DMS153 treated with DMSO at 0.1 percent for 48 hours (cell line): Measurements from ENCODE around the gene LRP1B.

Source experiments
- DNase-seq: peaks from one replicate; lab custom pipeline; 2025; ENCODE audit not compliant: unreplicated experiment; lab: John Stamatoyannopoulos, UW

The LRP1B gene

DNA sequence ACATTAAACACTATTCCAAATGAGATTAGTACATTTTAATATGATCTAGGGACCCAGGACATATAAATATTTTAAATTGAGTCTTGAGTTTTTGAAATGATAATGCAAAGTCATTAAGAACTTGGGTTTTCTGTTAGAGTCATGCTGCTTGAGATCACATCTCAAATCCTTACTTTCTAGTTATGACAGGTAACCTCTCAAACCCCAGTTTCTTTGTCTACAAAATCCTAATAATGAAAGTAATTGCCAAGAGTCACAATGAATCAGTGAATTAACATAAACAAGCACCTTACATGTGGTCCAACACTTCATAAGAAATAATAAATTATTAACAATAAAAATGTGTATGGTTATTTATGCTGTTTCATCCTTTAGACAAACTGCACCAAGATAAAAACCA, 607.6 kb downstream of the LRP1B start:
- no peak for DNase-seq

DNA sequence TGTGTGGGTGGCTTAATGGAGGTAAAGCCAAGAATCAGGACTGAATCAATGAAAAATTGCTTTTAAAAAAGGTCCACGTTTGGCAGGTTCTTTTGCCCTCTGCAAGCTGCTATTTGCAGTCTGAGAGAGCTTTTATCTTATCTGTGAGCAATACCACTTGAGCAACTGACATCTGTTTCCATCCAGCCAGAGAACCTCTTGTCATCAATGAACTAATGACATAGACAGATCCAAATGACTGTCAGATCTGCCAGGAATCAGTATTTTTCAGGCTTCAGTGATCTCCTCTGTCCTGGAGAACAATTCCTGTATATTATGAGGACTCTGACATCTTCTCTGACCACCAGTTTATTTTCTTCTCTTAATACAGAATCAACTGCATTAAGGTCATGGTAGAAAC, 608.1 kb downstream of the LRP1B start:
- DNase-seq, result no peak

DNA sequence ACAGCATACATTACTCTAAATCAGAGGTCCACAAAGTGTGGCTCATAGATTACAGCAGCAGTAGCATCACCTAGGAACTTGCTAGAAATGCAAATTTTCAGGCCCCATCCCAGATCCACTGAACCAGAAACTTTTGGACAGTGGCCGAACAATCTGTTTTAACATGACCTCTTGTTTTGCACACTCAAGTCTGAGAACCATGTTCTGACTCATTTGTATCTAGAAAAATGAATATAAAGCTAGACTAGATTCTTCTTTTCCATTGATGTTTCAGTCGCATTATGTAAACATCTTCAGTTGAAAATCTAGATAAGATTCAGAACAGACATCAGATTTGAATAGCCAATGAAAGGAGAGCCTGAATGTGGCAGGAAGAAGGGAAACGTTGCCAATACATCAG, 608.8 kb downstream of the LRP1B start:
- no peak for DNase-seq

DNA sequence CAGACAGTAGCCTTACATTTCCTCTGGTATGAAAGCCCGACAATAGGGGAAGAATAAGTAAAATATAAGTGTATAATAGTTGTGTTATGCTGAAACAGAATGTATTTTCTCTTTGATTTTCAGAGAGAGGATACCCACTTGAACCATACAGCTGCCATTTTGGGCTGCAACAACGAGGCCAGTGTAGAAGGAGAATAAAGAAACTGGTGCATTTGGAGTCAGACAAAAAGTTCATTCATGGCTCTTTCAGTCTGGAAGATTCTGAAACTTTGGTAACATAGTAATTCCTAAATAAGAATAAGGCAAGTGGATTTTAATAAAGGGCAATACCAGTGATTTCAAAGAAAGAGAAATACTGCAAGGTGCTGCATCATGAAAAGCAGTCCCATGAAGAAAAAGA, 610.9 kb downstream of the LRP1B start:
- DNase-seq, result no peak

DNA sequence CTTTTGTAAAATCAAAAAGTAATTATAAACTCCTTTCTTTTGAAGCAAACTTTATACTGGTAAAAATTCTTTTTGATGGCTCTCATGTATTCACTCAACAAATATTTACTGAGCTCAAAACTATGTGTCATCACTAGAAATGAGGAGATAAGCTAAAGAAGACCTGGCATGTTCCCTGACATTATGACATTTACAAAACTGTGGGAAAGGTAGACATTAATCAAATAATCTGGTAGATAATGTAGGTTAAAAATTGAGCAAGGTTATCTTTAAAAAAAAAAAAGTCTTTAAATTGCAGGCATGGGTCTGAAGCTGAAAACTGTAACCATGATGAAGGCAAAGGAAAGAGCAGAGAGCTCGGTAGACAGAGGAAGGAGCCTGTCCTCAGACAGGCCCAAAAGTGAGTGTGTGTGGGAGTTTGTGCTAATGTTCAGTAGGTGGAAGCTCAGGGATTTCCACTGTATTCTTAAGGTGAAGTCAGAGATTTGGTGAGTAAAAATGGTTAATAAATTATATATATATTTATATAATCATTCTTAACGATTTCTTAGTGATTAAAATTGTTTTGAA, 612.9 kb downstream of the LRP1B start:
- no peak for DNase-seq

DNA sequence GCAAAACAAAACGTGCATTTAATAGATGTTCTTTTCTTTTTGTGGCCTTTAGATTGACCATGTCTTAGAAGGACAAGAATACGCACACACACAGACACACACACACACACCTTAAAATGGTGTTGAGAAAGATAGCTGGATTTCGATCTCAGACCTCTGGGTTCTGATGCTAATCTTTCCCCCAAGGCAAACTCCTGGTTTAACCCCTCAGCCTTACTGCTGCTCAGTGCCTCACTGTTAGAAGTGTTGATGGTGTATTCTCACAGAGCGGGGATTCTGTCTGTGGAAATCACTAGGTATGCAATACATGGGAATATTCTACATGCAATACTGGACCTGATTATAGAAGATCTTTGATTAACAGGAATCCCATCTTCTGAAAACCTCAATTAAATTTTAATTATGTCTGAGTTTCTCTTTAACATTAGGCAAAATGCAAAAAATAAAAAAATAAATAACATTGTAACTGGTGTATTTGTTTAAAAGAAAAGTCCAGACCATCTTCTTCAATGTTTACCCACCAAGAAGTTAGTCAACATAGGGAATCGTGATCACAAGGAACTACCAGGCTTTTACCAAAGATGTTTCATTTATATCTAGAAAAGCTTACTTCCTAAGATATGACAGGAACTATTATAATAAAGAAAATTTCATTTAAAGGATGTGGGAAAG, 613.5 kb downstream of the LRP1B start:
- DNase-seq, result no peak

DNA sequence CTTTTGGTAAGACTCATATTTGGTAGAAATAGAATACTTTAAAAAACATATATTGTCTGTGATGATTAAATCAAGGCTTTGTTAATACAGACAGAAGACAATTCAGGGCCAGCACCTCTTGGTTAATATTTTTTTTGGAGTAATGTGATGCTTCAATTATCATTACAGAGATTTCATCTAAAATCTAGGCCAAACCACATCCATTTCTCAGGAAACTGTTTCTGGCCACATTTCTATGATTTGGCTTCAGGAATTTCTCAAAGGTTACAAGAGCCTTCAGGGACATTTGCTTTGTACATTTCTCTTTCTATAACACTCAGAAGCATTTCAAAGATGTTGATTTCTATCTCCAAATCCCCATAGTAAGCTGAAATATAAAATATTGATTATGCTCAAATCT, 614.9 kb downstream of the LRP1B start:
- no peak for DNase-seq

DNA sequence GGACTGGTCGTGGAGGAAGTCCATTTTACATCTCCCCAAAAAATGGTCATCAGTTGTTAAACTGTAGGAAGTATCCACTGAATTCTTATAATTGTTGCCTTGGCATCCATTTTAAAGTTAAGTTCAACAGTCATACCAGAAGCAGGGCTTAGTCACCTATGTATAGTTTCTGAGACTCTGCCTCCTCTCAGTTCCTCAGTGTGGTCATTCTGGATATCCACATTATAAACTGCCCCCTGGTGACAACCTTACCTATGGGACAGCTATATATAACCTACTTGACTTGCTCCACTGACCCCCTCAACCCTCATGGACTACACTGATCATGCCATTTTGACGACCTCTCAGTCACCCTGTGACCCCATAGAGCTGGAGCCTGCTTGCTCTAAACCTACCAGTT, 617.0 kb downstream of the LRP1B start:
- no peak for DNase-seq

DNA sequence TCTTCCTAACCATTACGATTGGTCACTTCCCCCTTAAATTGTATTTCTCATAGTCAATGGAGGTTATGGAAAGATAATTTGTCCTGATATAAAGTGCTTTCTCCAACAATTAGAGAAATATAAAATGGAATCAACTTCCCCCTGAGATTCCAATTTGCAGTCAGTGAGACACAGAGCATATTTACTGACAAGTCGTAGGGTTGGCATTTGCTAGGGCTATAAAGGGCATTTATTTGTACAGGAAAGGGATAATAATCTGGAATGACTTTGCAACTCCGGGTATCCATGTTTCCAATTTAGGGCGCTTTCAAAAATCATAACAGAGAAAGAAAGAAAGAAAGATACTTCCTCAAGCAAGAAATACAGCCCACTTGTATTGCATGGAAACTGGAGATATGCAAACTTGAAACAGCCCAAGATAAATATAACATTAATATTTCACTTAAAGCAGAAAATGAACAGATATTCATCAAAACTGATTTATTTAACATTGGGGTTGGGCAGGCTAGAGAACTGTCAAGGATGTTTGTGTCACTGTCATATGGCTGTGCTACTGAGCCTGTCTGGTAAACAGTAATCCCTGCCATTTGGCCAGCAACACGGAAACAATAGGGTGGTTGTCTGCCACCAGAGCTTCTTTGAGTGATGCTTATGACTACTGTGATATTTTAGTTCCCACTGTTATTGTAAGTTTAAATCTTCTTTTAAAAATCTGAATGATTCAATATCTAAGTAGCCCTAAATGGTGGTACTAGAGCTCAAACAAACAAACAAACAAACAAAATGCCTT, 621.8 kb downstream of the LRP1B start:
- DNase-seq, result no peak

DNA sequence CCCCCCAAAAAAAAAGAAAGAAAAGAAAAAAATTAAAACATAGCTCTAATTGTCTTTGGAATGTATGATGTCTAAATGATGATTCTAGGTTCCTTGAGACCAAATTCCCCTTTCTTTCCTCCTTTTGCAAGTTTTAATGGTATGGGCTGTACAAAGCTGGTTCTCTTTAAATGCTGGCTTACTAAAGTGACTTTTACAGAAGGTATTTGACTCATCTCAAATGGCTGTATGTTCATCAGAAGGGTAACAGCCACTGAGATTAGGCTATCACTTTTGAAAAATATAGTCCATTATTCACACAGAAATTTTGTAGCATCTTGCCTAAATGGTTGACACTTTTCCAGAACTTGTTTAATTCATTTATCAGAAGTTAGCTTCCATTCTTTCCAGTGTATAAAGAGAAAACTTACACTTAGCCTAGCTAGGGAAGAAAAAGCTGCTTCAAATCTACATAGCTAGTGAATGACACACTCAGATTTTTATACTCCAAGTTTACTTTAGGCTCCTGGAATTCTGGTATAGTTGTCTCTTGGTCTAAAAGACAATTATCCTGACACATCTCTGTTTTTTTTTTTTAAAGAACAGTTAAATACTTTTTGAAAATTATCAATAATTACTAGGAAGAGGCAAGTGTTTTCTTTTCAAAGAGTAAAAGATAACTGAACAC, 622.6 kb downstream of the LRP1B start:
- no peak for DNase-seq

DNA sequence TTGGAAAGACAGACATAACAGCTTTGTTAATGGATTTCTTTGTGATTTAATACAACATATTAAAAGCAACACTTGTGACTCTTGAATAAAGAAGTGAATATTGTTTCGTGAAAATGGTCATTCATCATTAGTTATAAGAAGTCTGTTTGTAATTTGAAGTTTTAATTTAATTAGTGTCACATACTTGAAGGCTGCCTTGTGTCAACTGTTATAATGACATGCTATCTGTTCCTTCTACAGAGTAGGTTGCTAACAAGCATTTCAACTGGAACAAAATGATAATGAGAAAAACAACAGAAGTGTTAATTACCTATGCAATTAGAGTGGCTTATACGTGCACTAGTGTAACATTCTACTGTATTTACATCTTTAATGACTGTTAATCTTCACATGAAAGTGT, 624.7 kb downstream of the LRP1B start:
- DNase-seq, result no peak

DNA sequence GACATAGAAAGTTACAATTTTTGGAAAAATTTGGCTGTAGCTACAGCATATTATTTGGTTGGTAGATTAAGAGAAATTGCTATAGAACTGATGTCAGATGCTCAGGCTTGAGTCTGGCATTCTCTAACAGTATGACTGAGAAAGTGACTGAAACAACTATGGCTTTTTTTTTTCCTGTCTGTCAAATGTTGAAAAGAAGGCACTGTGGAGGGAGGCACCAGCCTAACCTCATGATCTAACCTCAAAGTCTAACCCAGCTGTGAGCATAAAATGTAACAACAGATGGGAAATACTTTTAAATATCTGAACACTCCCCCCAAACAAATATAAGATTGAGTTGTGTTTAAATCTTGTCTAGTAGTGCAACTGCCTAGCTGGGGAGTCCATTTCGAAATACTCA, 629.1 kb downstream of the LRP1B start:
- no peak for DNase-seq

DNA sequence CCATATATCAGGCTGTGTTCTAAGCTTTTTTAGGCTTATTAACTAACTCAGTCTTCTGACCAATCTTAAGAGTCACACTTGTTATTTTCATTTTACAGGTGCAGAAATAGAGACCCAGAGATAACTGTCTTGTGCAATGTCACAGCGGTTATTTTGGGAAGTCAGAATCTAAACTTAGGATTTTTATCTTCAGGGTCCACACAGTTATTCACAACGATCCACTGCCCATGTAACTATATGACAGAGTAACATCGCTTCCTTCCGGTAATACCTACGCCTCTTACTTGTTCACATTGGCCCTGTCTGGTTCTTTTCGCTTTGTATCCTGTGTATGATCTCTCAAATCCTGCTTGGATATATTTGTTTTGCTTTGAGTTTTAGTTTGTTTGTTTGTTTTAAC, 631.7 kb downstream of the LRP1B start:
- DNase-seq, result no peak

DNA sequence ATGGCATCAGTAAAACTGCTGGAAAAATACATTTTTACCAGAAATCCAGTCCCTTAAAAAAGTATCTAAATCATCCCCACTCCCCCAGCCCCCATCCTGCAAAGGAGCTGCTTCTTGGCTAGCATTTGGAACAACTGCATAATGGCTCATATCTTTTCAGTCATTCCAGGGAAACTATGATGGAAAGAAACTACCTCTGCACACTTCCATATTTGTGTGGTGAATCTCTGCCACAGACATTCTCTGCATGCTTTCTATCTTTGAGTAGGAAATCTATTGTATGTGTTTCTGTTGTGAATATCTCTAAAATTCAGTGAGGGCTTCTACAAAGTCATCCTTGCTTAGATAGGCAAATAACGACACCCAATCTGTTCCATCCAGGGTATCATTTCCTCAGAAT, 632.3 kb downstream of the LRP1B start:
- DNase-seq, result no peak

DNA sequence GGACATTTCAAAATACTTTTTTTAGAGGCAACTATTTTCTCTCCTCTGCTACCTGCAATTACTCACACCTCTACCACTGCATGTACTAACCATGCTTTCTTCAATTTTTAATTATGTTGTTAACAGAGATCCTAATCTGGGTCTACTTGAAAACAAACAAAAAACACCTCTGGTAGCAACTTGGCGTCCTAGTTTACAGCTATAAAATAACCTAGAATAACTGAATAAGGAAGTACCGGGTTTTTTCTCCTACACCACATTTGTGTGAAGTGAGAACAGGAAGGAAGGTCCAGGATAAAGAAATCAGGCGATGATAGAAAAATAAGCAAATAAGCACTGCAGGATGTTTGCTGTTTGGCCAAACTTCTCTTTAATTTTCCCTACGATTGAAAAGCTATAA, 633.5 kb downstream of the LRP1B start:
- peak; percentile 2 for DNase-seq

DNA sequence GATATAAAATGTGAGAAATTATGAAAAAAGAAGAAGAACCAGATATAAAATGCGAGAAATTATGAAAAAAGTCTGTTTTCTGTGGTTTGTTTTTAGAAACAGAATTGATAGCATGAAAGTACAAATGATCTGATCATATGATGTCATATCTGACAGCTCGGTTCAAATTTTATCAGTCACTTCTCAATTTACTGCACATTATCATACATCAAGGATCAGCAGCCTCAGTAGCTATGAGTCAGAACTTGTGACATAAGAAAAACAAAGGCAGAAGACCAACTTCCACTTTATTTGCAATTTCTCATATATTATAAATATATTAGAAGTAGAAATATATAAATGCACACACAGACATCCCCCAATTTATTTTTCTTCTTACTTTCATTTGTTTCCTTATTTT, 634.0 kb downstream of the LRP1B start:
- DNase-seq, result no peak

DNA sequence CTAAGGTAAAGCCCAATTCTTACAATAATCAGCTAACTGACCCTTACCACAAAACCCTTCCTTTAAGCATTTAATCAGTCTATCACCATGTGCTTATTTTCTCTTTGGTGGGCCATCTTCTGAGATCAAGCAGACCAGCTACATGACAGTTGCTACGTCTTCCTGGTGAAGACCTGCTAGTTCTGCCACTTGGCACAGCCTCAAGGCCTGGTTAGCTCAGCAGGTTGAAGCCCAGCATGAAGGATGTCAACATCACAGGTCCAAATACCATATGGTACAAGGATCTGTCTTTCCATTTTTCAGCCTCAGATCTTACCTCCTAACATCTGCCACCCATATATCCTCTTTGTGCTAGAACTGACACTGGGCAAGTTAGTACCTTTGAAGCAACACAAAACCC, 636.9 kb downstream of the LRP1B start:
- DNase-seq, result no peak

DNA sequence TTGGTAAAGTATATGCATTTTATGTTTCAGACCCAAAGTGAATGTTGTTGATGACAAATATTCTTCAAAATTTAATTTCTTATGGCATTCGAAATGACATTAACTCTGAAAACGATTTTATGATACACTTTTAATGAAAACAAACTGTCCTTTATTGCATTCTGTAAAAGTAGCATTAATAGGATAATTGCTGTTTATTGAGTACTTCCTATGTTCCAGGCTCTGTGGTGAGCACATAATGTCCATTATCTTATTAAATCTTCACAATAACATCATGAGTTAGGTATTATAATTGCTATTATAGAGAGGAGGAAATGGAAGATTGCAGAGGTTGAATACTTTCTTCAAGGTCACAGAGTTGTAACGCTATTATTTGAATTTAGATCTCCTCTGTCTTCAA, 638.0 kb downstream of the LRP1B start:
- DNase-seq, result no peak

DNA sequence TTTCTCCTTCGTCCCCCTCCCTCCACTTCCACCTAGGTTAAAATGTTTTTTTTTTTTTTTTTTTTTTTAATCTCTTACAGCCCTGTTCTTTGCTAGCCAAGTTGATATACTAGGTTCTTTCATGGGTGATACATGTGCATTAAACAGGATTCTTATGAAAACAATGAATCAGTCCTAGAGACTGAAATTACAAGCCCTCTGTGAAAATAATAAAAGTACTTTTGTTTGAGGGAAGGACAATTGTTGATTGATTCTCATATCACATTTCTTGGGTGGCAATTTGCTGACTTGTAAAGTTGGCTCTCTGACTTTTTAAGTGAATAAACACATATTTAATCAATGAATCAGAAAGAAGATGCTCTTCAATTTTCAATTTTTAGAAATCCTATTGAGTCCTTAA, 639.9 kb downstream of the LRP1B start:
- no peak for DNase-seq

DNA sequence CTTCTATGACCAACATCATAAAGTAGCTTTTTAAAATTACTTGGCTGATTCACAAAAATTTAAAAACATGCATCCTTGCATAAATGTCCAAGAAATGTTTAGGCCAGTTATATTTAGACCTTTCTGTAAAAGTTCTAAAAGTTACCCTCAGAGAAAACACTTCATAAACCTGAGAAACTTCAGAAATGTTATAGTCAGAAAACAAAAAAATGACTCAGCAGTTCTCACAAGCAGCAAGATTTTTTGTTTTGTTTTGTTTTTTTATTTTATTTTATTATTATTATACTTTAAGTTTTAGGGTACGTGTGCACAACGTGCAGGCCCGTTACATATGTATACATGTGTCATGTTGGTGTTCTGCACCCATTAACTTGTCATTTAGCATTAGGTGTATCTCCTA, 648.1 kb downstream of the LRP1B start:
- DNase-seq, result no peak

DNA sequence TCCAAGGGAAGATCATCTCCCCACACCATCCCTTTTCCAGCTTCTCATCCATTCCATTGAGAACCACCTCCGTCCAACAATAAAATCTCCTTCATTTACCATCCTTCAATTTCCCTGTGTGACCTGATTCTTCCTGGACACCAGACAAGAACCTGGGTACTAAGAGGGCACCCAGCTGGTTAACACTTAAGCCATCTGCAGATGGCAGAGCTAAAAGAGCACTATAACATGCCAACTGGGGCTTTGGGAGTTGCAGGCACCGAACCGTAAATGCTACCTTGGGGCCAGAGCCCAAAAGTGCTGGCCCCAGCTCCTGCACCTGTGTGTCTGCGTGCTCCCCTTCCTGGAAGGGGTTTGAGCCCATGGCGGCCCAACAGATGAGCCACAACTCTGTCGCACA, 655.0 kb downstream of the LRP1B start:
- DNase-seq, result no peak

DNA sequence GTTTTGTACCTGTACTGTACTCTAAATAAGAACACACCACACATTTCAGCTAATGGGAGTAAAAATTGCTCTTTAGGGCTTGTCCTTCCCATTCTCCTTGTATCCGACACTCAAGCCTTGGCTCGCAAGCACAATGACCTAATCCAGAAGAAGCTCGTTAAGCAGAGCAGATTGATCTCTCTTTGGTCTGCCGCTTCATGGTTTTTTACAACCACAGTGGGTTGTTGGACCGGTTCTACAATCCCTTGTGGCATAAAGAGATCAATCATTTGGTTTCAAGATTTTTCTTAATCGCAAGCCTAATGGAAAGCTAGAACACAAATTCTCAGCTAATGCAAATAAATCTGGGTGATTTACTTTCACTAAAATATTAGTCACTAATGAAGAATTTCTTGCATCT, 662.1 kb downstream of the LRP1B start:
- no peak for DNase-seq
